Hepatocyte (in vitro differentiated cells): ENCODE results near the gene ORM2. TPM values are rescaled to one million over a fixed set of nuclear protein-coding genes. Genes with fewer than 3 reads are reported as not detected.

Experiments used
- DNase-seq: peaks from one replicate; pipeline ENCODE4 v3.0.0-alpha.2; 2016; ENCODE audit warnings: low spot score
- H2AFZ ChIP-seq: fragments of 200-600 bp; sonication (generic); 2 replicates; pipeline ENCODE4 v1.6.0; 2016; ENCODE audit warnings: antibody characterized with exemption, mild to moderate bottlenecking
- H3K27ac ChIP-seq: fragments of 200-600 bp; sonication (generic); 2 replicates; pipeline ENCODE4 v1.5.1; 2016; ENCODE audit warnings: mild to moderate bottlenecking
- H3K27me3 ChIP-seq: fragments of 200-600 bp; sonication (generic); 2 replicates; pipeline ENCODE4 v1.6.1; 2016
- H3K36me3 ChIP-seq: fragments of 200-600 bp; sonication (generic); replicated peaks from 2 replicates; pipeline ENCODE4 v1.5.1; 2016; ENCODE audit warnings: low read depth; ENCODE audit not compliant: insufficient read depth
- H3K4me1 ChIP-seq: fragments of 200-600 bp; sonication (generic); 2 replicates; pipeline ENCODE4 v1.5.1; 2016; ENCODE audit warnings: mild to moderate bottlenecking, moderate library complexity; ENCODE audit not compliant: insufficient read depth
- H3K4me2 ChIP-seq: fragments of 200-600 bp; sonication (generic); 2 replicates; pipeline ENCODE4 v1.6.0; 2016
- H3K4me3 ChIP-seq: fragments of 200-600 bp; sonication (generic); 2 replicates; pipeline ENCODE4 v1.5.1; 2016; ENCODE audit warnings: mild to moderate bottlenecking
- H3K79me2 ChIP-seq: fragments of 200-600 bp; sonication (generic); 2 replicates; pipeline ENCODE4 v1.6.0; 2017; ENCODE audit warnings: mild to moderate bottlenecking
- H3K9me2 ChIP-seq: fragments of 200-600 bp; sonication (generic); replicated peaks from 2 replicates; pipeline ENCODE4 v1.6.0; 2017; ENCODE audit warnings: mild to moderate bottlenecking; ENCODE audit not compliant: insufficient read depth
- H3K9me3 ChIP-seq: fragments of 200-600 bp; sonication (generic); 2 replicates; pipeline ENCODE4 v1.5.1; 2016; ENCODE audit warnings: low read depth, mild to moderate bottlenecking
- H4K20me1 ChIP-seq: fragments of 200-600 bp; sonication (generic); 2 replicates; pipeline ENCODE4 v1.6.0; 2016; ENCODE audit warnings: mild to moderate bottlenecking; ENCODE audit not compliant: insufficient read depth, poor library complexity, severe bottlenecking
- CTCF ChIP-seq: fragments of 200-600 bp; sonication (generic); IDR thresholded peaks from 2 replicates; pipeline ENCODE4 v1.5.1; 2016; ENCODE audit warnings: antibody characterized with exemption, mild to moderate bottlenecking; ENCODE audit not compliant: poor library complexity
- EZH2 ChIP-seq: fragments of 200-600 bp; sonication (generic); IDR thresholded peaks from 2 replicates; pipeline ENCODE4 v1.6.1; 2016; ENCODE audit warnings: antibody characterized with exemption, mild to moderate bottlenecking, borderline replicate concordance
- EZH2phosphoT487 ChIP-seq: fragments of 200-600 bp; sonication (generic); IDR thresholded peaks from one replicate; pipeline ENCODE4 v1.6.1; 2018; ENCODE audit warnings: antibody characterized with exemption, mild to moderate bottlenecking, low read depth, moderate library complexity; ENCODE audit not compliant: unreplicated experiment, severe bottlenecking
- WGBS: methylation state at CpG from one replicate; pipeline ENCODE4 v1.1.6; 2016; ENCODE audit warnings: low lambda C conversion rate; ENCODE audit errors: missing lambda C conversion rate; 5-methylcytosine and 5-hydroxymethylcytosine counted together
- polyA plus RNA-seq: library from polyadenylated mRNA; unstranded; fragments of >200 nt; fragmentation: Nextera tagmentation; extraction: Ambion mirVana; gene quantifications from 2 replicates; pipeline ENCODE4 v1.2.1, GENCODE V29; 2016
- total RNA-seq: library from RNA; depleted of rRNA; stranded (reverse); fragments of >200 nt; gene quantifications from 2 replicates; pipeline ENCODE4 v1.2.3, GENCODE V29; 2014

The ORM2 gene
- total and polyA plus RNA-seq, 2 experiments from 2014 or later = 52.0 to 136 TPM

DNA sequence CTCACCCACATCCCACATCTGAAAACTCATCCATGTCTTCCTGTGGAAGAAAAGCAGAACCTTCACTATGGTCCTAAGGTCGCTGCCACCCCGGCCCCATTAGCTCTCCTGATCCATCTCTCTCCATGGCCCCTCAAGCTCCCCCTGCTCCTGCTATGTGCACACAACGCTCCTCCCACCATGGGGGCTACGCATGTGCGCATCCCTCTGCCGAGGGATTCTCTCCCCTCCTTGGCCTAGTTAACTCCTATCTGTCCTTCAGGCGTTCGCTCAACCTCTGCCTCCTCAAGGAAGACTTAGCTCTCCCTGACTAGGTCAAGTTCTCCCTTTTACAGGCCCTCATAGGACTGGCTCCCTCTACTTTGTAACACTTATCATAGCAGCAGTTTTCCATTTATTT lies 48.3 kb downstream of the ORM2 start:
- DNase-seq = no peak
- Histone ChIP-seq H2AFZ (no peak overlapping the region), H4K20me1 (peaks cover 5% of the 10 kb centered on the region), H3K9me2 (no peaks in the 10 kb centered on the region), H3K4me3 (no peak overlapping the region), H3K36me3 (no peaks in the 10 kb centered on the region), H3K27me3 (no peaks in the 10 kb centered on the region), H3K27ac (no peak overlapping the region), H3K4me1 (peaks cover 3% of the 10 kb centered on the region), H3K9me3 (no peaks in the 10 kb centered on the region), H3K79me2 (peaks cover 15% of the 10 kb centered on the region), H3K4me2 (no peak overlapping the region)
- TF ChIP-seq CTCF (no peak), EZH2 (no peak), EZH2phosphoT487 (no peak)
- 90% methylated on average over 8 of the region's 8 CpGs for WGBS

DNA sequence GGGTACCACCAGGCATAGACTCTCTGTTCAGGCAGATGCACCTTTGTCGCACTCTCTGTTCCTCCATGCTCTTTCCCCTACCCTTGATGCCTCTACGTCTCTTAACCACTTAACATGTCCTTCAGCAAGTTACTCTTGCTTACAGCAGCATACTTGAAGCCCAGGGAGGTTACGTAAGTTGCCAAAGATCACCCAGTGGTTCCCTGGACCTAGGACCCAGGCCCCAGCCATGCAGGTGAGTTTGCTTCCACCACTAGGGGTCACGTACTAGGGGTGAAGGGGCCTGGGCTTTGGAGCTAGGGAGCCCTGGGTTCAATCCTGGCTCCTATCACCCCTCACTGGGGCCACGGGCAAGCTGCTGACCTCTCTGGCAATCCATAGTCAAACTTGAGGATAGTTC lies 49.2 kb downstream of the ORM2 start:
- Histone ChIP-seq H4K20me1 (peaks cover 11% of the 10 kb centered on the region), H3K9me3 (no peaks in the 10 kb centered on the region), H3K27me3 (no peaks in the 10 kb centered on the region), H3K4me2 (no peak overlapping the region), H3K4me3 (no peak overlapping the region), H3K9me2 (no peaks in the 10 kb centered on the region), H3K79me2 (peaks cover 18% of the 10 kb centered on the region), H3K4me1 (peaks cover 8% of the 10 kb centered on the region), H2AFZ (no peak overlapping the region), H3K27ac (no peak overlapping the region), H3K36me3 (no peaks in the 10 kb centered on the region)
- TF ChIP-seq EZH2 (no peak), EZH2phosphoT487 (no peak), CTCF (no peak)
- no peak for DNase-seq
- WGBS = 97% methylated on average over 5 of the region's 5 CpGs

Other genes with a start within 250 kb of the ORM2 start
- gene KIF12, start 230.6 kb upstream of the ORM2 start, total RNA-seq = 31.9 and 39.9 TPM in 2 replicates
- gene KIF12, start 230.6 kb upstream of the ORM2 start, polyA plus RNA-seq = 96.5 and 97.3 TPM in 2 replicates
- gene COL27A1, start 174.3 kb upstream of the ORM2 start, total RNA-seq = 30.8 and 47.0 TPM in 2 replicates
- 44.6 and 55.2 TPM in 2 replicates for gene COL27A1, start 174.3 kb upstream of the ORM2 start, polyA plus RNA-seq
- gene ORM1, start 6.8 kb upstream of the ORM2 start, total RNA-seq = 397 and 472 TPM in 2 replicates
- 538 and 976 TPM in 2 replicates for gene ORM1, start 6.8 kb upstream of the ORM2 start, polyA plus RNA-seq
- gene AKNA, start 58.1 kb downstream of the ORM2 start, total RNA-seq = 12.9 and 13.8 TPM in 2 replicates
- 4.5 and 6.6 TPM in 2 replicates for gene AKNA, start 58.1 kb downstream of the ORM2 start, polyA plus RNA-seq
- gene WHRN, start 175.6 kb downstream of the ORM2 start, total RNA-seq = 3.2 and 3.7 TPM in 2 replicates
- gene WHRN, start 175.6 kb downstream of the ORM2 start, polyA plus RNA-seq = 6.6 and 14.4 TPM in 2 replicates